GM21619 (cell line): ENCODE data around the gene ESPN.

ENCODE experiments used
- ATAC-seq: cut with Tn5 transposase; IDR thresholded peaks from one replicate; pipeline ENCODE4 v1.9.1; 2021; ENCODE audit not compliant: unreplicated experiment

Gene ESPN

GRCh38 chr1:6409053-6409452, 15.5 kb upstream of the ESPN start:
- no peak for ATAC-seq

GRCh38 chr1:6409733-6410132, 14.8 kb upstream of the ESPN start:
- no peak for ATAC-seq

GRCh38 chr1:6410248-6410893, 14.2 kb upstream of the ESPN start:
- ATAC-seq: no peak

- ATAC-seq: no peak
These were observed 11.7 kb upstream of the ESPN start for GRCh38 chr1:6412896-6413295.

GRCh38 chr1:6414443-6414844, 10.1 kb upstream of the ESPN start:
- peak; percentile 76 for ATAC-seq

- ATAC-seq: no peak
These were observed 9.5 kb upstream of the ESPN start for GRCh38 chr1:6414881-6415626.

GRCh38 chr1:6416295-6416656, 8.3 kb upstream of the ESPN start:
- ATAC-seq: no peak

GRCh38 chr1:6416906-6417305, 7.7 kb upstream of the ESPN start:
- no peak for ATAC-seq

- ATAC-seq: no peak
These were observed 6.5 kb upstream of the ESPN start for GRCh38 chr1:6417961-6418667.

GRCh38 chr1:6418668-6419396, 5.7 kb upstream of the ESPN start:
- ATAC-seq: no peak

GRCh38 chr1:6419397-6419803, 5.2 kb upstream of the ESPN start:
- ATAC-seq: no peak

GRCh38 chr1:6419804-6420453, 4.6 kb upstream of the ESPN start, which contains the start of gene HES2:
Gene HES2 (minus strand): TSS chr1:6419919. CDS start chr1:6419820, 99 bp downstream.
- no peak for ATAC-seq

- no peak for ATAC-seq
These were observed 4.0 kb upstream of the ESPN start for GRCh38 chr1:6420454-6421042.

GRCh38 chr1:6421266-6421665, 3.3 kb upstream of the ESPN start:
- ATAC-seq: no peak

GRCh38 chr1:6423321-6423999, 1.1 kb upstream of the ESPN start:
- peak; percentile 46 for ATAC-seq

- no peak for ATAC-seq
These were observed 493 bp upstream of the ESPN start for GRCh38 chr1:6424000-6424565.

GRCh38 chr1:6425658-6426057, 1.1 kb downstream of the ESPN start:
- no peak for ATAC-seq

- no peak for ATAC-seq
These were observed 1.8 kb downstream of the ESPN start for GRCh38 chr1:6426277-6426971.

- ATAC-seq: no peak
These were observed 2.4 kb downstream of the ESPN start for GRCh38 chr1:6426972-6427350.
